NCI-H82 (cell line): Measurements from ENCODE around the gene GUCY2F.

ENCODE experiments used
- DNase-seq: peaks from one replicate; lab custom pipeline; 2025; lab: John Stamatoyannopoulos, UW

Gene GUCY2F

DNA sequence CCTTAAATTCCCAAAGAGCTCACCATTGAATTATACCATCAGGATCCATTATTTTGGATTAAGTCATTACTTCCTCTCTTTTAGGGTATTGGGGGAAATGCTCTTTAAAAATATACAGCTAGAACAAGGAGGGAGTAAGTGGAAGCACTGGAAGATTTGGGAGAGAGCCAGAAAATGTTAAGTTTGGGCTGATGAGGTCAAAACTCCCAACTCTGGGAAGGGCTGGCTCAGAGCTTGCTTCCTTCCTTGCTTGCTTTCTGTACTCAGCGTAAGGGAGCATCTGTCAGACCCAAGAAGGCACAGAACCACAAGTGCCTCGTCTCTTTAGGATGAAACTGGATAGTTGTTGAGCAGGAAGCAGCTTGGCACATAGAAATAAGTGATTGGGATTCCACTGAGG is 138.2 kb downstream of the GUCY2F start:
- no peak for DNase-seq

DNA sequence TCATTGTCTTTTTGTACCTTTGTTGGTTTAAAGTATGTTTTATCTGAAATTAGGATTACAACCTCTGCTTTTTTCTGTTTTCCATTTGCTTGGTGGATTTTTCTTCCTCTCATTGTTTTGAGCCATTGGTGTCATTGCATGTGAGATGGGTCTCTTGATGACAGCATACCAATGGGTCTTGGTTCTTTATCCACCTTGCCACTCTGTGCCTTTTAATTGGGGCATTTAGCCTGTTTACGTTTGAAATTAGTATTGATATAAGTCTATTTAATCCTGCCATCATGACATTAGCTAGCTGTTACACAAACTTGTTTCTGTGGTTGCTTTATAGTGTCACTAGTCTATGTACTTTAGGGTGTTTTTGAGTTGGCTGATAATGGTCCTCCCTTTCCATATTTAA is 145.7 kb downstream of the GUCY2F start:
- no peak for DNase-seq

DNA sequence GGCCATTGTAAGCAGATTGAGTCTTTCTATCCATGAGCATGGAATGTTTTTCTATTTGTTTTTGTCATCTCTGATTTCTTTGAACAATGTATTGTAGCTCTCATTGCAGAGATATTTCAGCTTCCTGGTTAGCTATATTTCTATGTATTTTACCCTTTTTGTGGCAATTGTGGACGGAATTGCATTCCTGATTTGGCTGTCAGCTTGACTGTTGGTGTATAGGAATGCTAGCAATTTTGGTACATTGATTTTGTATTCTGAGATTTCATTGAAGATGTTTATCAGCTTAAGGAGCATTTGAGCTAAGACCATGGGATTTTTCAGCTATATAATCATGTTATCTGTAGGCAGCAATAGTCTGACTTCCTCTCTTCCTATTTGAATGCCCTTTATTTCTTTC is 154.6 kb downstream of the GUCY2F start:
- DNase-seq: no peak
